Measurements from ENCODE around the gene GTF2IRD1. TPM values are rescaled to one million over a fixed set of nuclear protein-coding genes. Genes with fewer than 3 reads are reported as not detected.
"Not testable (repeated sequence)": the region's sequence is repeated elsewhere in the genome, so short reads cannot be mapped to it uniquely, and the experiment has no call there.

GTF2IRD1 gene
- total RNA-seq, 2 experiments from 2014 or later: 4.9 to 6.6 TPM

GRCh38 chr7:74430961-74431466, 22.7 kb upstream of the GTF2IRD1 start:
- ChIA-PET CTCF (no interaction called here), POLR2A (no interaction called here)
- H3K36me3 Mint-ChIP-seq: no peaks in the 10 kb centered on the region
- no peaks in the 10 kb centered on the region for H3K4me1 Mint-ChIP-seq (ENCODE audit: low read depth)
- H3K9me3 Mint-ChIP-seq: no peaks in the 10 kb centered on the region
- no peak for DNase-seq
- intact Hi-C loops (cut with micrococcal nuclease): no loop called here
- no peak overlapping the region for H3K27ac Mint-ChIP-seq
- no peak overlapping the region for H3K4me3 Mint-ChIP-seq
- H3K27me3 Mint-ChIP-seq: no peaks in the 10 kb centered on the region

GRCh38 chr7:74437291-74437571, 16.5 kb upstream of the GTF2IRD1 start:
- DNase-seq; H3K4me3 Mint-ChIP-seq; H3K27ac Mint-ChIP-seq; H3K36me3 Mint-ChIP-seq; CTCF ChIA-PET; intact Hi-C loops (cut with micrococcal nuclease); H3K9me3 Mint-ChIP-seq; POLR2A ChIA-PET; H3K4me1 Mint-ChIP-seq (ENCODE audit: low read depth); H3K27me3 Mint-ChIP-seq: not testable (repeated sequence)

DNA sequence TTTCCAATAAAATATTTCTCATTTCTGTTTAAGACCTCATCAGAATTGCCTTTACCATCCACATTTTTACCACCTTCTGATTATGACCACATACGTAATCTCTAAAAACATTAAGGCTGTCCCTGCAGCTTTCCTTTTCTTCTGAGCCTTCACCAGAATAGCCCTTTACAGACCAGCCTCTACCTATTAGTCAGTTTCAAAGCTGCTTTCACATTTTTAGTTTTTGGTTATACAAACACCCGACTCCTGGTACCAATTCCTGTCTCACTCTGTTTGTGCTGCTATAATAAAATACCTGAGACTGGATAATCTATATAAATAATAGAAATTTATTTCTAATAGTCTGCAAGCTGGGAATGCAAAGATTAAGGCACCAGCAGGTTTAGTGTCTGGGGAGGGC, 15.4 kb upstream of the GTF2IRD1 start:
- Mint-ChIP-seq H3K4me1 (ENCODE audit: low read depth) (no peaks in the 10 kb centered on the region), H3K36me3 (no peaks in the 10 kb centered on the region), H3K9me3 (peaks cover 9% of the 10 kb centered on the region), H3K27me3 (no peaks in the 10 kb centered on the region), H3K27ac (no peak overlapping the region), H3K4me3 (no peak overlapping the region)
- ChIA-PET POLR2A (no interaction called here), CTCF (interaction anchor here (1.4 to 1.7 kb wide), 2 partner anchors 11 to 37 kb away, joined by 3 to 6 read pairs; no protein-coding TSS in a partner anchor)
- DNase-seq: no peak
- intact Hi-C loops (cut with micrococcal nuclease): no loop called here

GRCh38 chr7:74439541-74439940, 14.2 kb upstream of the GTF2IRD1 start:
- Mint-ChIP-seq H3K27ac (no peak overlapping the region), H3K9me3 (peaks cover 9% of the 10 kb centered on the region), H3K4me3 (no peak overlapping the region), H3K27me3 (no peaks in the 10 kb centered on the region), H3K4me1 (ENCODE audit: low read depth) (no peaks in the 10 kb centered on the region), H3K36me3 (no peaks in the 10 kb centered on the region)
- intact Hi-C loops (cut with micrococcal nuclease): no loop called here
- CTCF ChIA-PET: interaction anchor here (1.0 to 1.7 kb wide), 4 partner anchors 10 to 128 kb away, joined by 3 to 6 read pairs (median 4); no protein-coding TSS in a partner anchor
- no peak for DNase-seq
- POLR2A ChIA-PET: interaction anchor here (0.7 kb wide), 1 partner anchor 258 kb away, joined by 3 read pairs; no protein-coding TSS in a partner anchor

GRCh38 chr7:74440143-74440542, 13.6 kb upstream of the GTF2IRD1 start:
- CTCF ChIA-PET: interaction anchor here (1.0 to 1.4 kb wide), 3 partner anchors 9 to 127 kb away, joined by 3 to 4 read pairs (median 3); no protein-coding TSS in a partner anchor
- H3K36me3 Mint-ChIP-seq; H3K27ac Mint-ChIP-seq; DNase-seq; intact Hi-C loops (cut with micrococcal nuclease); POLR2A ChIA-PET; H3K4me3 Mint-ChIP-seq; H3K27me3 Mint-ChIP-seq; H3K9me3 Mint-ChIP-seq; H3K4me1 Mint-ChIP-seq (ENCODE audit: low read depth): not testable (repeated sequence)

DNA sequence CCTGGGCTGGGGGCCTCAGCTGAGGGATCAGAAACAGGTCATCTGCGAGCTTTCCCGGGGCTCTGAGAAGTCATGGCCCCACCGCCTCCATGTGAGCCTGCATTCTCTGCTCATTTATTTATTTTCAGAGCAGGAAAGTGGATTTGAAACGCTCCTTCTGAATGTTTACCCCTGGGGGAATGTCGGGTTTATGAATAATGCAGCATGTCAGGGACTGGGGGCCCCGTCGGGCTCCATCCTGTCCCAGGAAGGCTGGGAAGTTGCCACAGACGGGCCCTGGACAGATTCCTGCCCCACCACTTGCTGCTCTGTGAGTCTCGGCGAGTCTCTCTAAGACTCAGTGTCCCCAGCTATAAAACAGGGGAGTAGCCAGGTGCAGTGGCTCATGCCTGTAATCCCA, 11.9 kb upstream of the GTF2IRD1 start:
- no peak overlapping the region for H3K4me3 Mint-ChIP-seq
- no peak for DNase-seq
- CTCF ChIA-PET: no interaction called here

GRCh38 chr7:74443543-74444247, 10.0 kb upstream of the GTF2IRD1 start:
- intact Hi-C loops (cut with micrococcal nuclease): no loop called here
- CTCF ChIA-PET: interaction anchor here (1.0 kb wide), 1 partner anchor 118 kb away, joined by 3 read pairs; no protein-coding TSS in a partner anchor
- peaks cover 1% of the 10 kb centered on the region for H3K9me3 Mint-ChIP-seq
- no peak overlapping the region for H3K4me3 Mint-ChIP-seq
- H3K27ac Mint-ChIP-seq: no peak overlapping the region
- POLR2A ChIA-PET: no interaction called here
- H3K36me3 Mint-ChIP-seq: no peaks in the 10 kb centered on the region
- H3K27me3 Mint-ChIP-seq: no peaks in the 10 kb centered on the region
- H3K4me1 Mint-ChIP-seq (ENCODE audit: low read depth): no peaks in the 10 kb centered on the region
- DNase-seq: no peak

More for the DNA sequence above, 11.9 kb upstream of the GTF2IRD1 start:
- Mint-ChIP-seq H3K27me3 (no peaks in the 10 kb centered on the region), H3K36me3 (no peaks in the 10 kb centered on the region), H3K9me3 (peaks cover 9% of the 10 kb centered on the region), H3K27ac (no peak overlapping the region), H3K4me1 (ENCODE audit: low read depth) (no peaks in the 10 kb centered on the region)
- POLR2A ChIA-PET: no interaction called here
- intact Hi-C loops (cut with micrococcal nuclease): no loop called here

DNA sequence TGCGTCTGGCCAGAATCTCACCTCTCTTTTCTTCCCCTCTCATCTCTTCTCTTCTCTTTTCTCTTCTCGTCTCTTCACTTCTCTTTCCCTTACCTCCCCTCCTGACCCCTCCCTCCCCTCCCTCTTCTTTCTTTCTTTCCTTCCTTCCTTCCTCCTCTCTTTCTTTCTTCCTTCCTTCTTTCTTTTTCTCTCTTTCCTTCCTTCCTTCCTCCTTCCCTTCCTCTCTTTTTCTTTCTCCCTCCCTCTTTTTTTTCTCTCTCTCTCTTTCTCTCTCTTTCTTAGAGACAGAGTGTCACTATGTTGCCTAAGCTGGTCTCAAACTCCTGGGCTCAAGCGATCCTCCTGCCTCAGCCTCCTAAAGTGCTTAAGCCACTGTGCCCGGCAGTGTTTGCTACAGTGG, 4.6 kb upstream of the GTF2IRD1 start:
- no peak overlapping the region for H3K27ac Mint-ChIP-seq
- intact Hi-C loops (cut with micrococcal nuclease): no loop called here
- H3K4me3 Mint-ChIP-seq: no peak overlapping the region
- no peaks in the 10 kb centered on the region for H3K27me3 Mint-ChIP-seq
- H3K4me1 Mint-ChIP-seq (ENCODE audit: low read depth): peaks cover 14% of the 10 kb centered on the region
- ChIA-PET POLR2A (no interaction called here), CTCF (interaction anchor here (0.6 to 2.2 kb wide), 12 partner anchors 9 to 205 kb away, joined by 3 to 27 read pairs (median 3); no protein-coding TSS in a partner anchor)
- H3K9me3 Mint-ChIP-seq: no peaks in the 10 kb centered on the region
- no peak for DNase-seq
- no peaks in the 10 kb centered on the region for H3K36me3 Mint-ChIP-seq

DNA sequence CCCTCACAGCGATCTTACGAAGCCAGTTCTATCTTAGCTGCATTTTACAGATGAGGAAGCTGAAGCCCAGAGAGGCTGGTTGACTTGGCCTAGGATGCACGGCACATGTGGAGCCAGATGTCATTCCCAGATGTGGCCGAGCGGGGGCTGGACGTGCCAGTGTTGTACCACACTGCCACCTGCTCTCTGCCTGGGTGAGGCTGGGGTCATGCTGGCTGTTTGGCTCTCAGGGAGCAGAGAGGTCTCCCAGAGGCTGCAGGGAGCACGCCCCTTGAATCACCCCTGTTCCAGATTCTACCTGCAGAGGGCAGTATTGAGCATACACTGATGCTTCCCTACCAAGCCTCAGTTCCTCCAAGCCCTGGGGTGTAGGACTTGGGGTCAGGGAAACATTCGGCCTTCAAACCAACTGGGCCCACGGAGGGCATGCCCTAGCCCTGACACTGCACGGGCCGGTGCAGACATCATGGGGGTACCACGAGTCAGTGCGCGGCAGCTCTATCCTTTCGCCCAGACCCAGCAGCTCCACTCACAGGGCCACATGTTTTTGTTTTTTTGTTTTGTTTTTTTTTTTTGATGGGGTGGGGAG, 3.8 kb upstream of the GTF2IRD1 start:
- intact Hi-C loops (cut with micrococcal nuclease): loop anchor here (1.0 kb wide), 2 partner anchors 95 to 116 kb away; no protein-coding TSS in a partner anchor
- Mint-ChIP-seq H3K9me3 (no peaks in the 10 kb centered on the region), H3K36me3 (no peaks in the 10 kb centered on the region), H3K27me3 (no peaks in the 10 kb centered on the region), H3K4me1 (ENCODE audit: low read depth) (peaks cover 14% of the 10 kb centered on the region), H3K27ac (peak overlapping the region; percentile 46), H3K4me3 (no peak overlapping the region)
- POLR2A ChIA-PET: no interaction called here
- CTCF ChIA-PET: interaction anchor here (0.6 to 2.2 kb wide), 14 partner anchors 10 to 186 kb away, joined by 3 to 27 read pairs (median 4); no protein-coding TSS in a partner anchor
- DNase-seq: peak; percentile 75

- DNase-seq: no peak
- CTCF ChIA-PET: interaction anchor here (0.9 to 1.4 kb wide), 3 partner anchors 10 to 114 kb away, joined by 3 to 4 read pairs (median 3); no protein-coding TSS in a partner anchor
- H3K27me3 Mint-ChIP-seq: no peaks in the 10 kb centered on the region
Observed at GRCh38 chr7:74452748-74453321, 871 bp upstream of the GTF2IRD1 start.

GRCh38 chr7:74454021-74454924, 567 bp downstream of the GTF2IRD1 start:
- H3K36me3 Mint-ChIP-seq: no peaks in the 10 kb centered on the region
- ChIA-PET CTCF (no interaction called here), POLR2A (no interaction called here)
- H3K27ac Mint-ChIP-seq: peak overlapping the region; percentile 2
- intact Hi-C loops (cut with micrococcal nuclease): no loop called here
- peaks cover 14% of the 10 kb centered on the region for H3K4me1 Mint-ChIP-seq (ENCODE audit: low read depth)
- peak; percentile 48 for DNase-seq
- peak overlapping the region; percentile 45 for H3K4me3 Mint-ChIP-seq
- H3K9me3 Mint-ChIP-seq: no peaks in the 10 kb centered on the region
- no peaks in the 10 kb centered on the region for H3K27me3 Mint-ChIP-seq

More at GRCh38 chr7:74452748-74453321, 871 bp upstream of the GTF2IRD1 start:
- peak overlapping the region; percentile 70 for H3K4me3 Mint-ChIP-seq
- H3K27ac Mint-ChIP-seq: peak overlapping the region; percentile 86
- peaks cover 14% of the 10 kb centered on the region for H3K4me1 Mint-ChIP-seq (ENCODE audit: low read depth)
- intact Hi-C loops (cut with micrococcal nuclease): loop anchor here (2.0 kb wide), 2 partner anchors 204 to 278 kb away; partner anchors contain the start of genes EIF4H and GTF2I
- H3K36me3 Mint-ChIP-seq: no peaks in the 10 kb centered on the region
- POLR2A ChIA-PET: interaction anchor here (1.2 kb wide), 1 partner anchor 12 kb away, joined by 3 read pairs; no protein-coding TSS in a partner anchor
- no peaks in the 10 kb centered on the region for H3K9me3 Mint-ChIP-seq

All from activated CD4-positive, alpha-beta memory T cell treated with anti-CD3 and anti-CD28 coated beads for 36 hours (primary cell).